Measurements from ENCODE around the gene HS3ST2. TPM values are rescaled to one million over a fixed set of nuclear protein-coding genes. Genes with fewer than 3 reads are reported as not detected.

Gene HS3ST2
- total and polyA plus RNA-seq, 9 donors, result 0.31 to 28.9 (median 0.83) TPM; not detected in 3

DNA sequence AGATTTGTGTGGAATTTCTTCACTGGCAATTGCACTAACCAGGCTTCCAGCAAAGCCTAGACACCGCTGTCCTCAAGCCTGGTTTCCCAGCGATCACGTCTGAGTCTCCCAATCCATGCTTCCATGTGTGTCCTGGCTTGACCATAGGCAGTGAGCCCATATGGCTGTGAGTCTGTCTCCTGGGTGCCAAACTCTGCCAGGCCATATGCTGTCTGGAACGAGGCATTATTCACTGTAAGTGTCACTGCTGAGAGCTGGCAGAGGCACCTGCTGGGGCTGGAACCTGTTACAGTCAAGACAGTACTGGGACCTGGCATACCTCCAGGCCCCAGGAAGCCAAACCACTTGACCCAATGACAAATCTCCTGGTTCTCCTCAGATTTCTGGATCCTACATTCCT lies 60.4 kb downstream of the HS3ST2 start:
- 78 to 83% (median 82%) methylated on average over 4 of the region's 4 CpGs for WGBS, 3 donors
- no peak for DNase-seq
- intact Hi-C loops (cut with DNase I), result no loop called here
- no peak overlapping the region for H3K27ac ChIP-seq
- H3K9me3 ChIP-seq, result no peaks in the 10 kb centered on the region
- TF ChIP-seq EP300 (IDR thresholded peaks at IDR 0.05) (no peak), POLR2A (IDR thresholded peaks at IDR 0.05) (no peak), CTCF (IDR thresholded peaks at IDR 0.05) (no peak)
- H3K36me3 ChIP-seq, result no peaks in the 10 kb centered on the region
- no peaks in the 10 kb centered on the region for H3K27me3 ChIP-seq
- H3K4me3 ChIP-seq, result no peak overlapping the region
- H3K4me1 ChIP-seq (ENCODE audit: insufficient read depth), result no peaks in the 10 kb centered on the region

DNA sequence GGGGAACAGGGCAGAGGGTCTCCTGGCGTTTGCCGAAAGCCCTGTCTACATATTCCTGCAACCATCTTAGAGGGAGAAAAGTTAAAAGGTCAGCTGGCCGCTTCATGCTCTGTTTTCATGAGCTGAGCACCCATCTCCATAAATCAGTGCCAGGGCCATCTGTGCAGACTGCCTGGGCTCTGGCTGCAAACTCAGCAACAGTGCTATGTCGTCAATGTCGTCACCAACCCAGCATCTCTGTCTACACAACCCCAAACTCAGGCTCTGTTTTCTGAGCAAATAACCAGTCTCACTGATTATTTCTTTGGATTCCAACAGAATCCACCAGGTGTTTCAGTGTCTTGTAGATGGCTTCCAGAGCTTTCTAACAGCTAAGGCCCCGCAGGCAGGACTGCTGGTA lies 65.0 kb downstream of the HS3ST2 start:
- Histone ChIP-seq H3K4me1 (ENCODE audit: insufficient read depth) (no peaks in the 10 kb centered on the region), H3K27ac (no peak overlapping the region), H3K36me3 (no peaks in the 10 kb centered on the region), H3K9me3 (no peaks in the 10 kb centered on the region), H3K4me3 (no peak overlapping the region), H3K27me3 (no peaks in the 10 kb centered on the region)
- no peak for TF ChIP-seq EP300 (IDR thresholded peaks at IDR 0.05)
- TF ChIP-seq CTCF (IDR thresholded peaks at IDR 0.05), result no peak
- no peak for TF ChIP-seq POLR2A (IDR thresholded peaks at IDR 0.05)
- DNase-seq, result no peak
- intact Hi-C loops (cut with DNase I), result no loop called here
- 29 to 57% (median 34%) methylated on average over 6 of the region's 6 CpGs for WGBS, 3 donors

DNA sequence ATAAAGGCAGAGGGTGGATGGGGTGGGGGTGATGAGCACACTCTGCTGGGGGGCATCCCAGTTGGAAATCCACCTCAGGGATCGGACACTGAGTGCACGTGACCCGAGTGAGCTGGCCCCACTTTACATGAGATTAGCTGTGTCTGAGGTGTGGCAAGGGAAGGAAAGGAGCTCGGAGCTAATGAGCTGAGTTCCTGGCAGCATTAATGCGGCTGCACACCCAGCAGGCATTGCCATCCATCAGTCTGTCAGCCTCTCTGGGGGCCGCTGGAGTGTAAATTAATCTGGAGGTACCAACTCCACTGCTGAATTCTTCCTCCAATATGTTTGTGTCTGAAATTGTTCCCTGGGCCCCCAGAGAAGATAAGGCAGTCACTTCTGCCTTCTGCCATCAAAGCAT lies 65.5 kb downstream of the HS3ST2 start:
- H3K27ac ChIP-seq, result no peak overlapping the region
- H3K27me3 ChIP-seq, result no peaks in the 10 kb centered on the region
- intact Hi-C loops (cut with DNase I), result no loop called here
- H3K36me3 ChIP-seq, result no peaks in the 10 kb centered on the region
- WGBS, 3 donors, result 19 to 39% (median 21%) methylated on average over 6 of the region's 6 CpGs
- DNase-seq, result no peak
- TF ChIP-seq POLR2A (IDR thresholded peaks at IDR 0.05) (no peak), CTCF (IDR thresholded peaks at IDR 0.05) (no peak), EP300 (IDR thresholded peaks at IDR 0.05) (no peak)
- H3K9me3 ChIP-seq, result no peaks in the 10 kb centered on the region
- no peaks in the 10 kb centered on the region for H3K4me1 ChIP-seq (ENCODE audit: insufficient read depth)
- H3K4me3 ChIP-seq, result no peak overlapping the region

DNA sequence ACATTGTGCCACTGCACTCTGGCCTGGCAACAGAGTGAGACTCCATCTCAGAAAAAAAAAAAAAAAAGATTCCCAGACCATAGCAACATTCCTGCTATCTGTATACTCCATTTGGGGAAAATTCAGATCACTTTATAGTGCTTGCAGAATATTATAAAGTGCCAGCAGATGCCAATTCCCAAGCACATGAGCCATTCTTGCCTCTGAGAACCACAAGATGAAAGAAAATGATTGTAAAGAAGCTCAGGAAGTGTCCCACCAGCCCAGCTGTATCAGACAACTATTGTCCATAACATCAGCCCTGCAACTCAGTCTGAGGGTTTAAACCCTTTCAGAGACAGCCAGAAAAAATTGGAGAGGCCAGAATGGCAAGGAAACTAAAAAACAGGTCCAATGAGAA lies 69.0 kb downstream of the HS3ST2 start:
- Histone ChIP-seq H3K36me3 (no peaks in the 10 kb centered on the region), H3K4me1 (ENCODE audit: insufficient read depth) (no peaks in the 10 kb centered on the region), H3K4me3 (no peak overlapping the region), H3K27me3 (no peaks in the 10 kb centered on the region), H3K27ac (no peak overlapping the region), H3K9me3 (no peaks in the 10 kb centered on the region)
- TF ChIP-seq CTCF (IDR thresholded peaks at IDR 0.05) (no peak), EP300 (IDR thresholded peaks at IDR 0.05) (no peak), POLR2A (IDR thresholded peaks at IDR 0.05) (no peak)
- no peak for DNase-seq
- intact Hi-C loops (cut with DNase I), result no loop called here

DNA sequence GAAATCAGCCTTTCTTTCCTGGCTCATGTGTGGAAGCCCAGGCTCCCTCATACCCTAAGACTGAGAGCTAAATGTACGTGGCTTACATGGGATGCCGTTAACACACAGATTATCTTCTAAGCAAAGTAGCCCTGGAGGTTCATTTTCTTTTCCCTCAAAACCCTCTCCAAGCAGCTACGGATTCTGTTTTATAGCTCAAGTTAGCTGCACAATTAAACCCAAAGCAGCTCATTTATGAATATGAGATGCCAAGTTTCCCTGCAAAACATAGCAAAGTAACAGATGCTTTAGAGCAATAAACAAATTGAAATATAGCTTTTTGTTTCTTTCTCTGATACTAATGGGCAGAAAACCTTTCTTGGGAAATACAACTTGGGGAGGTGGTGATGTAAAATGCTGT lies 72.0 kb downstream of the HS3ST2 start:
- intact Hi-C loops (cut with DNase I), result no loop called here
- 68 to 85% (median 69%) methylated on average over 3 of the region's 3 CpGs for WGBS, 3 donors
- Histone ChIP-seq H3K4me1 (ENCODE audit: insufficient read depth) (no peaks in the 10 kb centered on the region), H3K9me3 (no peaks in the 10 kb centered on the region), H3K36me3 (no peaks in the 10 kb centered on the region), H3K27me3 (no peaks in the 10 kb centered on the region), H3K27ac (no peak overlapping the region), H3K4me3 (no peak overlapping the region)
- no peak for TF ChIP-seq EP300 (IDR thresholded peaks at IDR 0.05)
- TF ChIP-seq CTCF (IDR thresholded peaks at IDR 0.05), result no peak
- no peak for TF ChIP-seq POLR2A (IDR thresholded peaks at IDR 0.05)
- no peak for DNase-seq
